GM12891 (cell line): ENCODE measurements around the gene CELSR3.

ENCODE experiments used
- POLR2A ChIP-seq: IDR thresholded peaks from 2 replicates; pipeline ENCODE4 v1.6.1; 2011; ENCODE audit warnings: low read depth, low read length, control low read depth
- POLR2AphosphoS5 ChIP-seq: IDR thresholded peaks from 2 replicates; pipeline ENCODE4 v1.6.1; 2011; ENCODE audit warnings: low read depth, low read length, control low read depth
- SPI1 ChIP-seq: IDR thresholded peaks from 2 replicates; pipeline ENCODE4 v1.6.1; 2011; ENCODE audit warnings: low read depth, low read length, control low read depth

DNA sequence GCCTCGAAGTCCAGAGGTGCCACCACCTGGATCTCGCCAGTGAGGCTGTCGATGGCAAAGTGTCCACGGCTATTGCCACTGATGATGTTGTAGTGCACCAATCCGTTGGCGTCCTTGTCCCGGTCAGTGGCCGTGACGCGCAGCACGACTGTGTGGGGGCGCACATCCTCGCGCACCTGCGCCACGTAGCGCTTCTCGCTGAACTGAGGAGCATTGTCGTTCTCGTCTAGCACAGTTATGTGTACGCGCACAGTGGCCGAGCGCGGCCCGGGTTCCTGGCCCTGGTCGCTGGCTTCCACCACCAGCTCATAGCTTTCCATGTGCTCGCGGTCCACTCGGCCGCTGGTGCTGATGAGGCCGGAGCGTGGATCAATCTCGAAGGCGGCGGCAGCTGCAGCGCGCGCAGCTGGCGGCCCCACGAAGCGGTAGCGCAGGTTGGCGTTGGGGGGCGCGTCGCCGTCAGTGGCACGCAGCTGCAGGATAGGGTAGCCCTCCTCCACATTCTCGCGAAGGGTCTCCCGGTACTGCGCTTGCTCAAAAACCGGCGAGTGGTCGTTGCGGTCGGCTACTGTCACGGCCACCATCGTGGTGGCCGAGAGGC lies 1.8 kb downstream of the CELSR3 start:
- TF ChIP-seq POLR2A (no peak), POLR2AphosphoS5 (no peak), SPI1 (no peak)
